Neutrophil (primary cell): Measurements from ENCODE around the gene CCL21.

ENCODE experiments used
- H3K27ac ChIP-seq: fragments of 200-600 bp; sonication (generic); 2 replicates; pipeline ENCODE4 v1.5.1; 2016; ENCODE audit warnings: mild to moderate bottlenecking, moderate library complexity
- H3K27me3 ChIP-seq: fragments of 200-600 bp; sonication (generic); 2 replicates; pipeline ENCODE4 v1.6.0; 2016; ENCODE audit warnings: mild to moderate bottlenecking
- H3K36me3 ChIP-seq: fragments of 200-600 bp; sonication (generic); 2 replicates; pipeline ENCODE4 v1.5.1; 2017
- H3K4me1 ChIP-seq, 2 experiments: fragments of 200-600 bp in 1 of 2; sonication (generic) in 1 of 2; 1 replicate in 1 of 2; 2 replicates in 1 of 2; pipeline versions ENCODE4 v1.5.1 to v1.6.1; 2013 to 2016; ENCODE audit warnings: low read depth in 1 of 2, low read length in 1 of 2, mild to moderate bottlenecking in 1 of 2, moderate library complexity in 1 of 2; ENCODE audit not compliant: control insufficient read depth in 1 of 2, insufficient read depth in 1 of 2
- H3K4me3 ChIP-seq, 2 experiments: fragments of 200-600 bp in 1 of 2; sonication (generic) in 1 of 2; 1 replicate in 1 of 2; 2 replicates in 1 of 2; pipeline ENCODE4 v1.5.1; 2013 to 2016; ENCODE audit warnings: low read depth in 1 of 2, low read length in 1 of 2, mild to moderate bottlenecking in 1 of 2, moderate library complexity in 1 of 2
- H3K9me3 ChIP-seq: fragments of 200-600 bp; sonication (generic); 2 replicates; pipeline ENCODE4 v1.5.1; 2016
- TF ChIP-seq, protein P1 (sequence below): fragments of 200-600 bp; sonication (generic); IDR thresholded peaks from 2 replicates; pipeline ENCODE4 v1.5.1; 2016; ENCODE audit warnings: antibody characterized with exemption

The CCL21 gene

DNA sequence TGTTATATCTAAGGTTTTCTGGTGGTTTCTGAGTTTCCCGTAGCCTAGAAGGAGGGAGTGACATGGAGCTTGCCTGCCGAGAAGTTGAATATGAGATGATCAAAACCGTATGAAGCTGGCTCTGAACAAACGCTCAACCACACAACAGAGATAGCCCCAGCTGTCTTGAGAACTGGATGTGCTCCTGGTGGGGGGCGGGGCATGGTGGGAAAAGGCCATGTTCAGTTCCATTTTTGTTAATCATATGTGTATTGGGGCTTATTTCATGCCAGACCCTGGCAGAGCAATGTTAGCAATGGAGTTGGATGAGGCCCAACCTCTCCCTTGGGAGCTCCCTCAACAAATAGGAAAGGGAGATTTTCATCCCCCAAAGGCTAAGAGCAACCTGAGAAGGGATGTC, 23.7 kb downstream of the CCL21 start:
- TF ChIP-seq, protein P1, sequence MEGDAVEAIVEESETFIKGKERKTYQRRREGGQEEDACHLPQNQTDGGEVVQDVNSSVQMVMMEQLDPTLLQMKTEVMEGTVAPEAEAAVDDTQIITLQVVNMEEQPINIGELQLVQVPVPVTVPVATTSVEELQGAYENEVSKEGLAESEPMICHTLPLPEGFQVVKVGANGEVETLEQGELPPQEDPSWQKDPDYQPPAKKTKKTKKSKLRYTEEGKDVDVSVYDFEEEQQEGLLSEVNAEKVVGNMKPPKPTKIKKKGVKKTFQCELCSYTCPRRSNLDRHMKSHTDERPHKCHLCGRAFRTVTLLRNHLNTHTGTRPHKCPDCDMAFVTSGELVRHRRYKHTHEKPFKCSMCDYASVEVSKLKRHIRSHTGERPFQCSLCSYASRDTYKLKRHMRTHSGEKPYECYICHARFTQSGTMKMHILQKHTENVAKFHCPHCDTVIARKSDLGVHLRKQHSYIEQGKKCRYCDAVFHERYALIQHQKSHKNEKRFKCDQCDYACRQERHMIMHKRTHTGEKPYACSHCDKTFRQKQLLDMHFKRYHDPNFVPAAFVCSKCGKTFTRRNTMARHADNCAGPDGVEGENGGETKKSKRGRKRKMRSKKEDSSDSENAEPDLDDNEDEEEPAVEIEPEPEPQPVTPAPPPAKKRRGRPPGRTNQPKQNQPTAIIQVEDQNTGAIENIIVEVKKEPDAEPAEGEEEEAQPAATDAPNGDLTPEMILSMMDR, result no peak
- H3K4me1 ChIP-seq, result peaks cover 4 to 9% of the 10 kb centered on the region in 2 experiments

DNA sequence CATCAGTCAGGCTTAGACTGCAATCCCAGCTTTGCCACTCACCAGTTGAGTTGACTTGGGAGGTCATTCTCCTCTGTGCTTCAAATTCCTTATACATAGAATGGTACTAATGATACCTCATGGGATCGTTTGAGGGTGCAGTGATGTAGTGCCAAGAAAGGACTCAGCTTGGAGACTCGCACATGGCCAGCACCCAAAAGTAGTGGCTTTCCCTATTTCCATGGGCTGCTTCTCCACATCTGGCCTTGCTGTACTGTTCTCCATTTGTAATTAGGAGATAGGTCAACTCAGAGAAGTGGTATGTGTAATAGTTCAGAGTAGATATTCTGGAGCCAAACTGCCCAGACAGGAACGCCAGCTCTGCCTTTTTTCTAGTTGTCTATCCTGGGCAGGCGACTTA, 24.3 kb downstream of the CCL21 start:
- TF ChIP-seq, protein P1, result no peak
- H3K4me3 ChIP-seq, result no peak overlapping the region
- peaks cover 0 to 2% of the 10 kb centered on the region in 2 experiments for H3K4me1 ChIP-seq
- no peaks in the 10 kb centered on the region for H3K27me3 ChIP-seq
- no peaks in the 10 kb centered on the region for H3K9me3 ChIP-seq
- H3K27ac ChIP-seq, result no peak overlapping the region
- peaks cover 7% of the 10 kb centered on the region for H3K36me3 ChIP-seq

More for the DNA sequence above, 23.7 kb downstream of the CCL21 start:
- Histone ChIP-seq H3K36me3 (peaks cover 7% of the 10 kb centered on the region), H3K27me3 (no peaks in the 10 kb centered on the region), H3K9me3 (no peaks in the 10 kb centered on the region), H3K27ac (no peak overlapping the region), H3K4me3 (no peak overlapping the region)

GRCh38 chr9:34684816-34685215, 25.1 kb downstream of the CCL21 start:
- Histone ChIP-seq H3K36me3 (peaks cover 7% of the 10 kb centered on the region), H3K27ac (no peak overlapping the region), H3K9me3 (no peaks in the 10 kb centered on the region), H3K27me3 (no peaks in the 10 kb centered on the region), H3K4me3 (no peak overlapping the region), H3K4me1 (no peaks in the 10 kb centered on the region)
- TF ChIP-seq, protein P1, result no peak

DNA sequence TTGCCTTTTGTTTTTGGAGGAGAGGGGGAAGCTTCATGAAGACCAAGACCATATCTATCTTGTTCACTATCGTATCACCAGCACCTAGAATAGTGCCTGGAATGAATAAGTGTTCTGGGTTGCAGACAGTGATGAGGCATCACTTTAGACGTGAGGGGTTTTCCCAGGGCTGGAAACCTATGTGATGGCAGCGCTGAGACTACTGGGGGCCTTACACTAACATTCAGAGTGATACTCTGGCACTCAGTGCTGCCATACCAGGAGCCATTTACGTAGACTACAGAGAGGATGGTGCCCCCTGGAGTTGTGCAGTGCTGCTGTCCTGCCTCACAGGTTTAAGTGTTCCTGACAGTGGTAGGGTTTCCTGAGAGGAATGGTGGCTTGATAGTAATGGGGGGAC, 25.8 kb downstream of the CCL21 start:
- no peaks in the 10 kb centered on the region for H3K27me3 ChIP-seq
- TF ChIP-seq, protein P1, result no peak
- no peaks in the 10 kb centered on the region for H3K9me3 ChIP-seq
- H3K36me3 ChIP-seq, result peaks cover 7% of the 10 kb centered on the region
- no peak overlapping the region for H3K27ac ChIP-seq
- H3K4me1 ChIP-seq, result no peaks in the 10 kb centered on the region
- H3K4me3 ChIP-seq, result no peak overlapping the region

- Histone ChIP-seq H3K4me3 (no peak overlapping the region), H3K9me3 (no peaks in the 10 kb centered on the region), H3K27me3 (no peaks in the 10 kb centered on the region), H3K27ac (no peak overlapping the region), H3K36me3 (no peaks in the 10 kb centered on the region), H3K4me1 (no peaks in the 10 kb centered on the region)
- TF ChIP-seq, protein P1, result no peak
Observed at GRCh38 chr9:34675869-34676268, 34.1 kb downstream of the CCL21 start.
